ENCODE data around the gene PRR23B. TPM values are rescaled to one million over a fixed set of nuclear protein-coding genes. Genes with fewer than 3 reads are reported as not detected.

Gene PRR23B
- total RNA-seq, result not detected

- WGBS, 2 donors, result 49 to 68% methylated on average over 9 to 11 of the region's 19 CpGs
- intact Hi-C loops (cut with DNase I), result no loop called here
- Histone ChIP-seq H3K4me1 (no peaks in the 10 kb centered on the region), H3K27ac (no peak within 1 kb of the TSS), H3K4me3 (no peak within 1 kb of the TSS), H3K27me3 (no peaks in the 10 kb centered on the region), H3K9me3 (peaks cover 0 to 11% (median 0%) of the 10 kb centered on the region in 3 donors), H3K36me3 (no peaks in the 10 kb centered on the region)
- no peak for TF ChIP-seq CTCF (IDR thresholded peaks at IDR 0.05)
- TF ChIP-seq POLR2A (IDR thresholded peaks at IDR 0.05), result no peak
- no peak for DNase-seq
These were observed at the start of gene PRR23B for GRCh38 chr3:139020868-139021234. Gene PRR23B (minus strand): TSS chr3:139020926. CDS start chr3:139020661, 265 bp downstream.

GRCh38 chr3:139062918-139063317, 42.2 kb upstream of the PRR23B start:
- no peak overlapping the region for H3K4me3 ChIP-seq
- intact Hi-C loops (cut with DNase I), result no loop called here
- WGBS, 2 donors, result 16 to 30% methylated on average over 1 of the region's 1 CpG

GRCh38 chr3:139052802-139053600, 32.3 kb upstream of the PRR23B start:
- Histone ChIP-seq H3K27me3 (no peaks in the 10 kb centered on the region), H3K9me3 (peaks cover 0 to 11% (median 0%) of the 10 kb centered on the region in 3 donors), H3K36me3 (no peaks in the 10 kb centered on the region), H3K27ac (no peak overlapping the region), H3K4me3 (no peak overlapping the region), H3K4me1 (no peaks in the 10 kb centered on the region)
- TF ChIP-seq POLR2A (IDR thresholded peaks at IDR 0.05) (no peak), CTCF (IDR thresholded peaks at IDR 0.05) (no peak)
- DNase-seq, result no peak
- WGBS, 2 donors, result 79 to 80% methylated on average over 2 of the region's 2 CpGs
- intact Hi-C loops (cut with DNase I), result no loop called here

More at GRCh38 chr3:139062918-139063317, 42.2 kb upstream of the PRR23B start:
- no peaks in the 10 kb centered on the region for H3K36me3 ChIP-seq
- TF ChIP-seq CTCF (IDR thresholded peaks at IDR 0.05), result no peak
- no peak for TF ChIP-seq POLR2A (IDR thresholded peaks at IDR 0.05)
- DNase-seq, result no peak
- H3K4me1 ChIP-seq, result no peaks in the 10 kb centered on the region
- no peaks in the 10 kb centered on the region for H3K9me3 ChIP-seq
- H3K27me3 ChIP-seq, result no peaks in the 10 kb centered on the region
- H3K27ac ChIP-seq, result no peak overlapping the region

GRCh38 chr3:139044366-139045210, 23.9 kb upstream of the PRR23B start, which contains the start of gene PRR23C:
Gene PRR23C (minus strand): TSS chr3:139044892. CDS start chr3:139044620, 272 bp downstream.
- no peak within 1 kb of the TSS for H3K27ac ChIP-seq
- H3K36me3 ChIP-seq, result no peaks in the 10 kb centered on the region
- no peaks in the 10 kb centered on the region for H3K4me1 ChIP-seq
- H3K27me3 ChIP-seq, result peaks cover 0 to 9% (median 0%) of the 10 kb centered on the region in 4 donors
- peaks cover 0 to 17% (median 5%) of the 10 kb centered on the region in 3 donors for H3K9me3 ChIP-seq
- no peak for TF ChIP-seq POLR2A (IDR thresholded peaks at IDR 0.05)
- no peak for TF ChIP-seq CTCF (IDR thresholded peaks at IDR 0.05)
- WGBS, 2 donors, result 52 to 72% methylated on average over 32 to 38 of the region's 77 CpGs
- intact Hi-C loops (cut with DNase I), result no loop called here
- no peak within 1 kb of the TSS for H3K4me3 ChIP-seq
- no peak for DNase-seq
